Daoy (cell line): ENCODE data around the gene SHISA6. TPM values are rescaled to one million over a fixed set of nuclear protein-coding genes. Genes with fewer than 3 reads are reported as not detected.
"Not testable (repeated sequence)": the region's sequence is repeated elsewhere in the genome, so short reads cannot be mapped to it uniquely, and the experiment has no call there.

Experiments used
- DNase-seq: peaks from one replicate; pipeline ENCODE4 v3.0.0-alpha.2; 2015; ENCODE audit warnings: low read depth
- total RNA-seq: library from RNA; depleted of rRNA; stranded (reverse); fragments of >200 nt; shearing (Covaris generic); gene quantifications from 2 replicates; pipeline ENCODE4 v1.2.3, GENCODE V29; 2014

Gene SHISA6
- total RNA-seq, 1 experiment from 2014 or later, result not detected

DNA sequence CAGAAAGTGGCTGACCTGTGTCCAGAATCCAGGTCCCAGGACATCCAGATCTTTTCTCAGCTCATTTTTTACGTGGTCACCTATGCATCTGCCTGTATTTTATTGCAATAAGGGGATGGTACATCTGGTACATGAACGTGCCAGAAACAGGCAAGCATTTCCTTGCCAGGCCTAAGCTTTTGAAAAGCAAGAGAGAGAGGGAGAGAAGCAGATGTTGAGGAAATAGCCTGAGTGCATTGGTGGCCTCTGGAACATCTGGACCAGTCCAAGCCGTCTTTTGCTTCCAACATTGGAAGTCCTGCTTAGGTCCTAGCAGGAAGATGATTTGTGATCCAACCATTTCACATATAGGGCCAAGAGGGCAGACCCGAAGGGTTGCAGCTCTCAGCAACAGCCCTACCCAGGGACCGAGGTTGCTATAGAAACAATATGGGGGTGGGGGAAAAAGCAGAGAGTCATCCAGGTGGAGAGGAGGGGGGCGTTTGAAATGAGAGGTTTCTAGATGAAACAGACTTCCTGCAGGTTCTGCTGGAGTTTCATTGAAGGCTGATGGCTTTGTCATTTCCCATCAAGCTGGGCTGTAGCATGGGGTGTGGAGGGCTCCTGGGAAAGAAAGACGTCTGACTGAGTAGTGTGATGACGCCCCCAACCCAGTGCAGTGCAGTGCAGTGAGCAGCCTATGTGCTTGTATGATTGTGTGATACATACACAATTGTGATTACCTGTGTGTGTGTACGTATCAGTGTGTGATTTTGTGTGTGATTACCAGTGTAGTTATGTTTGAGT is 61.6 kb downstream of the SHISA6 start:
- DNase-seq, result no peak

DNA sequence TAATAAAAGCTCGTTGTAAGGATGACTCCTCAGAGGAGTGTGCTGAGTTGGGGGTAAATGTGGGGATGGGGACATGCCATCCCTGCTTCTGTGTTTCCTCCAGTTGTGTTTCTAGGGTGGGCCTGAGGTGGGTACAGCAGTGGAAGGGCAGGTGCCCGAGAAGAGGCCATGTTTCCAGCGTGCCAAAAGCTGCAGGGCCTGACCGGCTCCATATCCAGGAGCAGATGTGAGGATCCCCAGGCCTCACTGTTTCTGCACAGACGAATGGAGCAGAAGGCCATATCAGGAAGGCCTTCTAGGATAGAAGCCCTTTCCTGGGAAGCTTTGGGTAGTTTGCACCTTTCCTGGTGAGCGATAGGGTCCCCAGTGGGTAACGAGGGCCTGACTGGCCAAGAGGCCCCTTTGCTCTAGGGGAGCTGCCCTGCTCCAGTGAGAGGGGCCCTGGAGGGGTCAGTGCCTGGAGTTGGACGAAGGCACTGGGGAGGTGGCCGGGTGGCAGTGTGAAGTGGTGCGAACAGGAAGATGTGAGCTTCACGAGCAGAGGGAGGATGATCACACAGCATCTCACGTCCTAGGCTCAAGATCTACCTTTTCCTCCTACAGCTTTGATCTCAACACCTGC is 62.9 kb downstream of the SHISA6 start:
- no peak for DNase-seq

DNA sequence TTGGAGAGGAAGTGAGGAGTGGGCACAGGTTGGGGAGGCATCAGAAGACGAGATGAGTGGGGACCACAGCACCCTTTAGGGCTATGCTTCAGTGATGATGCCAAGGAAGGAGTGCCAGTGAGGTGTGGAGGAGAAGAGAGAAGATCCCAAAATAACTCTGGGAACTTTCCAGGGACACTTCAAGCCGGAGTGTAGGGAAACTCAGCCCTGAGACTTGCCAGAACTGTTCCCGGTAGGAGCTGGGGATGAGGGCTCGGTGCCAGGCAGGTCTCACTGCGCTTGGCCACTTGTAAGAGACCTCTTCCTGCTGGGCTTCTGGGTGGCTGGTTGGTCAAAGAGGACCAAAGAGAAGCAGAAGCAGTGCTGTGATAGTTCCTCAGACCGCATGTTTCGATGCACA is 63.6 kb downstream of the SHISA6 start:
- DNase-seq, result no peak

DNA sequence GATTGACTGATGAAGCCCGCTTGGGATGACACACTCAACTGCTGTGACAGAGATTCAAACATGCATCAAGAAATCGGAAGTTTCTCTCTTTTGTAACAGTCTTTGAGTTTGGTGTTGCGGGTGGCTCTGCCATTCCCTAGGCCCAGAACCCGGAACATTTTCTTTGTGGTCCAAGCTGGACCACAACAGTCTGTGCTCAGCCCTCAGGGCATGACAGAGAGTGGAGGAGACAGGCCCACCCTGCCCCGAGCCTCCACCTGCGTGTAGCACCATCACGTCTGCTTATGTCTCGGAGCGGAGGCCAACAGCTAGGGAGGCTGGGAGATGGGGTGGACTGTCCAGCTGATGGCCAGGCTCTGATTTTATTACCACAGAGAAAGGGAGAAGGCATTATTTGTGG is 64.5 kb downstream of the SHISA6 start:
- DNase-seq, result no peak

DNA sequence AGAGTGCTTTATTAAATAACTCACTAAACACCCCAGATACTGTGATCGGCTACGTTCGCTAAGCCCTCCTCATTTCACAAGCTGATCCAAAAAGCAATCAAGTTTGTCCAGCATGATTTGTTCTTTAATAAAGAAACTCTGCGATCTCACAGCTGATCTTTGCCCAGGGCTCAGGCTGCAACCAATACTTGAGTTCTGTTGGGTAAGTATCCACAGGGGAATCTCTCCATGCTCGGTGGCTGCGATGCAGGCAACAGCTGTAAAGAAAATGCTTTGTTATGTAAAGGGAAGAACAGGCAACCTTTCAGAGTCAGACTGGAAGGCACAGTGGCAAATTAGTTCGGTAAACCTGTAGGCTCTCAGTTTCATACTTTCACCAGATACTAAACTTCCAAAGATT is 67.5 kb downstream of the SHISA6 start:
- DNase-seq, result no peak

DNA sequence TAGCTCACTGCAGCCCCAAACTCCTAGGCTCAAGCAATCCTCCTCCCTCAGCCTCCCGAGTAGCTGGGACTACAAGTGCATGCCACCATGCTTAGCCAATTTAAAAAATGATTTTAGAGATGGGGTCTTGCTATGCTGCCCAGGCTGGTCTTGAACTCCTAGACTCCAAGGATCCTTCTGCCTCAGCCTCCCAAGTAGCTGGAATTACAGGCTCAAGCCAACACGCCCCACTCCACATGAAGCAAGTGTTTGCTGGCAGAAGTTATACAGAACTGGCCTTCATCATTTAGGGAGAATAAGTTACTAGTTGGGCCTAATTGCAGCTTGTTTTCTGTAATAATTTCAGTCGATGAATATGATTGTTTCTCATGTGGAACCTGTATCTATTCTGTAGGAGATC is 68.0 kb downstream of the SHISA6 start:
- no peak for DNase-seq

DNA sequence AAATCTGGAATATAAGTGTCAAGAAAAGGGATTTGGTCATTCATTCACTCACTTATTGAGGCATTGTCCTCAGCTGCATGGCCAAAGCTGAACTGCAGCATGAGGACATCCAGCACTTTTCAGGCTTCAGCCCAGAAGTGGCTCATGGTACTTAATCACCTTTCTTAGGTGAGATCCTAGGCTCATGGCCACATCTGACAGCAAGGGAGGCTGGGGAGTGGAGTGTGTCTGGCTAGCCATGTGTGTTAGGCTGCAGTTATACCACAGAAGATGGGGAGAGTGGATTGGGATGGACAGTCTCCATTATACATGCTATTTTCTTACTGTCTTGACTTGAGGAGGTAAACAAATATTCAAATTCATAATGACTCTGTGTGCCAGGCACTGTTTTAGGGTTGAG is 68.8 kb downstream of the SHISA6 start:
- no peak for DNase-seq

DNA sequence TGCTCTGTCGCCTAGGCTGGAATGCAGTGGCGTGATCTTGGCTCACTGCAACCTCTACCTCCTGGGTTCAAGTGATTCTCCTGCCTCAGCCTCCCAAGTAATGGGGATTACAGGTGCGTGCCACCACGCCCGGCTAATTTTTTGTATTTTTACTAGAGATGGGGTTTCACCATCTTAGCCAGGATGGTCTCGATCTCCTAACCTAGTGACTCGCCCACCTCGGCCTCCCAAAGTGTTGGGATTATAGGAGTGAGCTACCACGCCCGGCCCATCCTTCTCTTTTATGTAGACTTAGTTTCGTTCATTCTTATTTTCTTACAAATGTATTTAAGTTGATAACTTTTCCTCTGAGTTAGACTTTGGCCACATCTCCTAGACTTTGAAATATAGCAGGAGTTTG is 75.4 kb downstream of the SHISA6 start:
- not testable (repeated sequence) for DNase-seq

DNA sequence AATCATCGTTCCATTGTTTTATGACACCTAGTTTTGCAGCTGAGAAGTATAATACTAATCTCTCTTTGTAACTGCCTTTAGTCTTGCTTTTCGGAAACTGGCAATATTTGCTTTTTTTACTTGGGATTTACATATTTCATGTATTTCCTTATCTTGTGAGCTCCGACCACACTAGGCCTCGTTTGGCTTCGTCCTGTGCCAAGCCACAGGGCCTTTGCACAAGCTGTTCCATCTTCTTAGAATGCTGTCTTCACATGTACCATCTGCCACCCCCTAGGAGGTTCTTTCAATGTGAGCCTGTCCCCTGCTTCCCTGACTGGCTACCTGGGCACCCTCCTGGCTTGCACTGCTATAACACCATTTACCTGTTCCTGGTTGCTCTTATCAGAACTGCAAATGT is 77.2 kb downstream of the SHISA6 start:
- DNase-seq, result no peak

DNA sequence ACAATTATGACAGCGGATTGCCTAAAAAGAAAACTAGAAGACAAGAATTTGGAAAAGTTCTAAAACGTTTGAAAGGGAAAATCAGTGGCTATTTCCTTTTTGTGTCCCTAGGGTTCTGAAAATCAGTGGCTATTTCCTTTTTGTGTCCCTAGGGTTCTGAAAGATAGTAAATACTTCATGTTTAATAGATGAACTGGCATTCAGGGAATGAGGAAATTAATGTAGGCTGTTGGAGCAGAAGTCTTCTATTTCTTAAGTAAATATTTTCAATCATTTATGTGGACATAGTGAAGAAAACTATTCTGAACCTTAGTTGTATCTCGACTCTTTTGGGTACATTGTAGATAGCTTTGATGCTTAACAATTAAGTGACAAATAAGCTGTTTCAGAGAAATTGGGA is 78.9 kb downstream of the SHISA6 start:
- DNase-seq, result no peak

DNA sequence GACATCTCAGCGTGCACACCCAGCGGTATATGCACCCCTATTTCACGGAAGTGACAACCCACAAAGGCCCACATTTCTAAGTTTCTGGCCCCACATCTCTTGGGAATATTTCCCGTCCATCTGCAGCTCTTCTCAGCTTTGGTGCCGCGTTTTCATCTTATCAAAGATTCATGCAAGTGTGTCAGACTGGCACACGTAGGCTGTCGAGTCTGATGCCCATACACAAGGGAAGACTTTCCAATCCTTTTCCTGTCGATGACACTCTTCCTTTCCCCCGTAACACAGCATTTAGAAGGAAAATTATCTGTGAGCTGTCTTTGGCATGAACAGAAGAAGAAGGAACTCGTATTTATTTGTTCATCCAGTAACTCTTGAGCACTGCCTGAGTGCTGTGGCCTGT is 83.0 kb downstream of the SHISA6 start:
- no peak for DNase-seq

DNA sequence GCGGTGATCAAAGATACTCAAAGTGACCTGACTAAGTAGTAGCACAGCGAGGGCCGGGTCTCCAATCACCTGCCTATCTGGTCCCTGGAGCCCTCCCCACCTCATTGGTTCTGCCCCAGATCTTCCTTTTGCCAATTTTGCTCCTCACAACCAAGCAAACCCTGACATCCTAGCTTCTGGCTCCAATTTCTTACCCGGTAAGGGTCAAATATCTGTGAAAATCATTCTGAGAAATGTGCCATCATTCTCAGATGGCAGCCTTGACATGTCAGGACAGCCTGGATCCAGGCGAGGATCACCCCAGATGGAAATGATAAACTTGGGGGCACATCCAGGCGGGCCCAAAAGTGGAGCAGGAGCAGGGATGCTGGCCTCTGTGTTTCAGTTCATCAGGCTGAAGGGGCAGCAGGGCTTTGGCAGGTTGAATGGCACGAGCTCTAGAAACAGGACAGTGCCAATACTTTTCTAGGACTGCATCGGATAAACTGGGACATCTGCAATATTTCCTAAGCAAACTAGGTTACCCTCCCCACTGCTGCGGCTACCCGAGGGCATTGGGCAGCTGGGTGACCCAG is 83.9 kb downstream of the SHISA6 start:
- no peak for DNase-seq

DNA sequence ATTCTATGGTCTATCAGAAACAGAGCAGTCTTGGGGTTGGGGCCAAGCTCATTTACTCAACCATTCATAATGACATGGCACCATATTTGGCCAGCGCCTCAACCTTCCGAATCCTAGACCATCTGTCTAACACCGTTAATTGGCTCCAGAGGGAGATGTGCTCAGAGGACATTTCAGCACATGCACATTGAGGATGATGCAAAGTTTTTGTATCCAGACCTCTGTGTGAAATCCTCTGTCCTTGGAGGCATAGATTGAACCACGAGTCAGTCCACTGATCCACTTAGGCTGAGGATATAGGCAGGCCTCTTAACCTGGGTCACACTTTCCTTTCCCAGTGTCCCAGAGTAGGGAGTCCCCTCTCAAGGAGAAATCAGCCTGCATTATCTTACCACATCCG is 85.5 kb downstream of the SHISA6 start:
- DNase-seq, result no peak

DNA sequence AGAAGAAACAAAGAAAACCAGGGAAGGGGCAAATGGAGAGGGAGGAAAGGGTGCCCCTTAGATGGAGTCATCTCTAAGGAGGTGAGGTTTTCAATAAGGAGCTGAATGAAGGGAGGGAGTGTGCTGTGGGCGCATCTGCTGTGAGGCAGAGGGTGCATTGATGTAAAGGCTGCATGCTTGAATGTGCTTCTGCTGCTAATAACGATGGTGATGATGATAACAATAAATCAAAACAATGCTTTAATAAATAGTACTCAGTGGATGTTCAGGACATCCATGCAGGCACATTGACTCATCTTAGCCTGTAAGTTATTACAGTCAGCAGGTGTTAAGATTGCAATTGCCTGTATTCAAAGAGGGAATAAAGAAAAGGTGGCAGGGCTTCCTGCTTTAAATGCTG is 87.8 kb downstream of the SHISA6 start:
- no peak for DNase-seq

DNA sequence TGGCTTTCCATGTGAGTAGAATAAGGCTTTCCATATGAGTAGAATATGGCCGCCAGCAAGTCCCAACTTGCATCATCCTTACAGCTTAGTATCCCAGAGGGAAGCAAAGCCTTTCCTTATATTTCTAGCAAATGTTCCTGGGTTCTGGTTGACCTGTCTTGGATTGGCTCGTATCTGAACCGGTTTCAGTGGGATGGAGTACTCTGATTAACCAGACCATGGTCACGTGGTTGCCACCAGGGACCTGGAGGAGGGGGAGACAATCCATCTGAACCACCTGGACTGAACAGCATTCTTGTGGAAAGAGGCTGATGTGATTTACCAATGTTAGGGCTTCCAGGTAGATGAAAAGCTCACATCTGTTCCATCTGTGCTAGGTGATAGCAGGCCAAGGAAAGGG is 89.0 kb downstream of the SHISA6 start:
- DNase-seq, result no peak

DNA sequence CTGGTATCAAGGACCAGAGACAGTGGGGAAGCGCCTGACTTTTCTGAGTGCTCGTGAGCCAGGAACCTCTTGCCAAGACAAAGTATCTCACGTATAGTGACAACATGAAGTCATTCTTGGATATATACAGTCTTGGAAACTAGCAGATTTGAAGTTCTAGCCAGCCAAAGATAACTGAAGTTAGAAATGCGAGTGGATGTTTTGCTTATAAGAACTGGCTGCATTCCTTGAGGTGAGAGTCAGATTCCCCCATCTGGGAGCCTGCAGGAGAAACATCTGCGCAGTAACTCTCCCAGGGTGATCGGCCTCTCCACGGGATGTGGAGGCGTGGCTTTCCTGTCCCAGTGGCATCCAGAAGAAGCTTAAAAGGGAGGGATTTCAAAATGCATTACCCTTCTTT is 89.8 kb downstream of the SHISA6 start:
- DNase-seq, result no peak

DNA sequence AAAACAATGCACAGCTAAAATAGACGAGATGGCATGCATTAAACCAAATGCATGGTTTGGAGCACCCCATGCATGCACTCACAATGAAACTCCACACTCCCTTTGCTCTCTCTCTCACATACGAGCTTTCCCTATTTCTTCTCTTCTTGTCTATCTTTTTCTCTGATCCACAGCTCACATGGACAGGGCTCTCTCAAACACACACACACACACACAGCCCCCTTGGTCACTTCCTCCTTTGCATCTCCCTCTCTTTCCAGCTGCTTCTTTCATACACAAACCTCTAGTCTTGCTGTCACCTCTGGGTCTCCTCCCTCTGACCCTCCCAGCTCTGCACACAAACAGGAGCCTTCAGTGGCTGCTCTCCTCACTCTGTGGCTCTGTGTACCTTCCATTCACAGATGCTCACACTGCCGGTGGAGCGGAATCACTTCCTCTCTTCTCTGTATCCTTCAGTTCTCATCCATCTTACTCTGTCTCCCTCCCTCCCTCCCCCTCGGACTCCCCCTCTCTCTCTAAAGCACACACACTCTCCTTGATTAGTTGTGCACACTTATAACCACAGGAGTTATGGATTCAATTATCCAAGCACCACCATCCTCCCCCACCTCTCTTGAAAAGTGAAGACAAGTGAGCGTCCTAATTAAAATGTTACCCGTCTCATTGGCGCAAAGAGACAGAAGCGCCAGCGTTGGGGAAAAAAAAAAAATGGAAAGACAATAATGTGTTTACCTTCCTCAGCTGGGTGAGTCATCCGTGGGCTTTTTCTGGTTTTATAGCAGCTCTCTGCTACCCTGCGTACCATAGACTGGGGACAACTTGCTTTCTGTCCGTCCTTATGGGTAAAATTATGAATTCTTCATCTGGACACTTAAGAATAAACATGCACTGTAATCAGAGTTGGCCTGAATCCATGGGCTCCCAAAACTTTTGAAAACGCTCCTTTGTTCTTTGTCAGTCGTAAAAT is 90.8 kb downstream of the SHISA6 start:
- DNase-seq, result no peak

DNA sequence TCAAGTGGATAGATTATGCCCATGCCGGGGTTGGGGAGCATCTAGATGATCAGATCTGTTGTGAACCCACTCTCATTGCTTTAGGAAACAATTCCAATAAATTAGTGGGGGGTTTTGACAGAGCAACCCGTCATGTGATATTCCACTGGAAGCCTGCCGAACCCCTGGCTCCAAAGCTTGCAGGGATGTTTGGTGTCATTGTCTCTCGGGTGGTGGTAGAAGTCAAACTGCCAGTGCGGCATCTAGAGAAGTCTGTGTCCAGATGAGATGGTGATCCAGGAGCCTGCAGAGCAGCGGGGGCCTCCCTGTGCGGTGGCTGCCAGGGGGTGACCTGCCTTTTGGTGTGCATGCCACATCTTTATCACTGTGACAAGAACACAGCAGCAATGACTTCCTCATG is 91.7 kb downstream of the SHISA6 start:
- DNase-seq, result no peak

DNA sequence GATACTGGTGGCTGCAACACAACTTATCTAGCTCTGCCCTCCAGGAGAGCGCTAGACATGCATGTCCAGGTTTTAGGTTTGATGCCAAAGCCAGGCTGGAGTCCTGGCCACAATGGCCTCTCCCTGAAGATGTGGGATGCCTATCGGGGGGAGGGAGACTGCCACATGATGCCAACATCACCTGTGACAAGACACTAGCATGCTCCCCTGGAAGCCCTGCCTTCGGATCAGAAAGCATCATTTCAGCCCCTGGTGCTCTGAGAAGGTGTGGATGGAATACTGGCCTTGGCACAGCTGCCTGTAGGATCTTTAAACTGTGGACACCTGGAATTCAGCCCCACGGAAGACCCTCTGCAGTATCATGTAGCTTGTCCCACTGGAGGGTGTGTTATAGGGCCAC is 93.5 kb downstream of the SHISA6 start:
- DNase-seq, result no peak

DNA sequence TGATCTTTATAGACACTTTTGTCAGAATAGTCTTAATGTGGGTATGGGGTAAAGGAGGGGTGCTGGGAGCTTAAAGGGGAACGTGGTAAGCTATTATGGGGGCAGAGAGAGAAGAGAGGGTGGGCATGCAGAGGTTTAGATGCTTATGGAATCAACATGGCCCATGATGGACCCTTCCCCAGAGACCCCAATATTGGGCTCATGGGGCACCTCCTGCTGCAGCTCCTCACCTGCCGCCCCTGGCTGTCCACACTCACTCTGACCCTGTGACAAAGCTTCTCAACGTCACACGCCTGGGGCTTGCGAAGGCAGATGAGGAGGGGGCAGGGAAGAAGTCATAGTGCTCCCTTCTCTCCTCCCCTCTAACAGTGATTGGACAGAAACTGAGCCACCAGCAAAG is 95.3 kb downstream of the SHISA6 start:
- no peak for DNase-seq

DNA sequence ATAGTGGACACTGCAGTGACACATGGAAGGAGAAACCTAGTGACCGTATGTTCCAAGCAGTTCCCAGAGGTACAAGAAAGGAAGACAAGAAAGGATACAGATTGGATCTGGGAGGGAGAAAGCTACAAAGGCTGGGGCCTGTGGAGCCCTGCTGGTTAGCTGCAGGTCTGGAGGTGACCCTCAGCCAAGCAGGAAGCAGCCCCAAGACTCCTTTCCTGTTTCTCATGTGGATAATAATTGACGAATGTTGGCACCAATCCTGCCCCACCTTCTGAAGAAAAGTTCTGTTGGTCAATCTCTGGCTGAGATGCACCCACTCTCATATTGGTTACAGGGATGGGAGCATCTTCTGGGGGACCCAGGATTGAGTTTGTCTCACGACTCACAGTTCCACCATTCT is 99.8 kb downstream of the SHISA6 start:
- DNase-seq, result no peak

DNA sequence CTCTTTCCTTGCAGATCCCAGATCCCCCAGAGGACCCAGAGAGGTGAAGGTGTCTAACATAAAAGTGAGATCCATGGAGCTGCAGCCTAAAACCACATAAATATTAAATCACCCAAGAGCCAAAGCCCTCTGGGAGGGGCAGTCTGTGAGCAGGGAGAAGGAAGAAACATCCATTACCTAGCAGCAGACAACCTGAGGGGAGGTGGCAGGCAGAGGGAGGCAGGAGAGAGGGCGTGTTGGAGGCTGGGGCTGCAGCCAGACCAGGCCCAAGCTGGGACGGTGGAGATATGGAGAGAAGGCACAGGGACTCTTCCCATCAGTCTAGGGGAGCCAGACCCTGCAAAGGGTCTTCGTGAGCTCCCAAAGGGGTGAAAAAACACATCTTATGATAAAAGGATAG is 101.1 kb downstream of the SHISA6 start:
- DNase-seq, result no peak
